Lower leg skin (tissue), 3 donors: ENCODE results near the gene SH3RF3.

Experiments used
- POLR2A ChIP-seq, 2 donors: fragments of 450-650 bp; IDR thresholded peaks; one replicate each; pipeline ENCODE4 v1.6.1; 2016 to 2017; ENCODE audit warnings: antibody characterized with exemption in 2 of 2, mild to moderate bottlenecking in 1 of 2, moderate library complexity in 1 of 2
- TF ChIP-seq, protein P1 (sequence below), 3 donors: fragments of 450-650 bp; IDR thresholded peaks; one replicate each; pipeline ENCODE4 v1.5.1; 2016; ENCODE audit warnings: antibody characterized with exemption in 3 of 3, mild to moderate bottlenecking in 3 of 3, moderate library complexity in 2 of 3

GRCh38 chr2:109387778-109388469, 258.9 kb downstream of the SH3RF3 start:
- TF ChIP-seq POLR2A (IDR thresholded peaks at IDR 0.05) = no peak
- TF ChIP-seq, protein P1, sequence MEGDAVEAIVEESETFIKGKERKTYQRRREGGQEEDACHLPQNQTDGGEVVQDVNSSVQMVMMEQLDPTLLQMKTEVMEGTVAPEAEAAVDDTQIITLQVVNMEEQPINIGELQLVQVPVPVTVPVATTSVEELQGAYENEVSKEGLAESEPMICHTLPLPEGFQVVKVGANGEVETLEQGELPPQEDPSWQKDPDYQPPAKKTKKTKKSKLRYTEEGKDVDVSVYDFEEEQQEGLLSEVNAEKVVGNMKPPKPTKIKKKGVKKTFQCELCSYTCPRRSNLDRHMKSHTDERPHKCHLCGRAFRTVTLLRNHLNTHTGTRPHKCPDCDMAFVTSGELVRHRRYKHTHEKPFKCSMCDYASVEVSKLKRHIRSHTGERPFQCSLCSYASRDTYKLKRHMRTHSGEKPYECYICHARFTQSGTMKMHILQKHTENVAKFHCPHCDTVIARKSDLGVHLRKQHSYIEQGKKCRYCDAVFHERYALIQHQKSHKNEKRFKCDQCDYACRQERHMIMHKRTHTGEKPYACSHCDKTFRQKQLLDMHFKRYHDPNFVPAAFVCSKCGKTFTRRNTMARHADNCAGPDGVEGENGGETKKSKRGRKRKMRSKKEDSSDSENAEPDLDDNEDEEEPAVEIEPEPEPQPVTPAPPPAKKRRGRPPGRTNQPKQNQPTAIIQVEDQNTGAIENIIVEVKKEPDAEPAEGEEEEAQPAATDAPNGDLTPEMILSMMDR (IDR thresholded peaks at IDR 0.05) = no peak
